ENCODE data around the gene ERMP1. TPM values are rescaled to one million over a fixed set of nuclear protein-coding genes. Genes with fewer than 3 reads are reported as not detected.

The ERMP1 gene
- total RNA-seq, 1 donor from 2014 or later, result 57.7 TPM

- no peak overlapping the region for H3K27ac Mint-ChIP-seq
- no peak overlapping the region for H3K4me3 Mint-ChIP-seq
- no peaks in the 10 kb centered on the region for H3K27me3 Mint-ChIP-seq
- DNase-seq (ENCODE audit: extremely low spot score, unreplicated experiment), result no peak
- TF ChIP-seq, protein P1, sequence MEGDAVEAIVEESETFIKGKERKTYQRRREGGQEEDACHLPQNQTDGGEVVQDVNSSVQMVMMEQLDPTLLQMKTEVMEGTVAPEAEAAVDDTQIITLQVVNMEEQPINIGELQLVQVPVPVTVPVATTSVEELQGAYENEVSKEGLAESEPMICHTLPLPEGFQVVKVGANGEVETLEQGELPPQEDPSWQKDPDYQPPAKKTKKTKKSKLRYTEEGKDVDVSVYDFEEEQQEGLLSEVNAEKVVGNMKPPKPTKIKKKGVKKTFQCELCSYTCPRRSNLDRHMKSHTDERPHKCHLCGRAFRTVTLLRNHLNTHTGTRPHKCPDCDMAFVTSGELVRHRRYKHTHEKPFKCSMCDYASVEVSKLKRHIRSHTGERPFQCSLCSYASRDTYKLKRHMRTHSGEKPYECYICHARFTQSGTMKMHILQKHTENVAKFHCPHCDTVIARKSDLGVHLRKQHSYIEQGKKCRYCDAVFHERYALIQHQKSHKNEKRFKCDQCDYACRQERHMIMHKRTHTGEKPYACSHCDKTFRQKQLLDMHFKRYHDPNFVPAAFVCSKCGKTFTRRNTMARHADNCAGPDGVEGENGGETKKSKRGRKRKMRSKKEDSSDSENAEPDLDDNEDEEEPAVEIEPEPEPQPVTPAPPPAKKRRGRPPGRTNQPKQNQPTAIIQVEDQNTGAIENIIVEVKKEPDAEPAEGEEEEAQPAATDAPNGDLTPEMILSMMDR (conservative IDR thresholded peaks at IDR 0.05), result no peak
- no peaks in the 10 kb centered on the region for H3K9me3 Mint-ChIP-seq
- peaks cover 22% of the 10 kb centered on the region for H3K4me1 Mint-ChIP-seq (ENCODE audit: unreplicated experiment)
- no peaks in the 10 kb centered on the region for H3K36me3 Mint-ChIP-seq
Measured at GRCh38 chr9:5852987-5853386, 20.1 kb upstream of the ERMP1 start.

- H3K9me3 Mint-ChIP-seq, result no peaks in the 10 kb centered on the region
- TF ChIP-seq, protein P1 (conservative IDR thresholded peaks at IDR 0.05), result no peak
- H3K27ac Mint-ChIP-seq, result peak overlapping the region; percentile 51
- H3K4me3 Mint-ChIP-seq, result no peak overlapping the region
- peaks cover 27% of the 10 kb centered on the region for H3K4me1 Mint-ChIP-seq (ENCODE audit: unreplicated experiment)
- peaks cover 3% of the 10 kb centered on the region for H3K36me3 Mint-ChIP-seq
- DNase-seq (ENCODE audit: extremely low spot score, unreplicated experiment), result no peak
- H3K27me3 Mint-ChIP-seq, result no peaks in the 10 kb centered on the region
Measured at GRCh38 chr9:5851445-5851844, 18.5 kb upstream of the ERMP1 start.

- Mint-ChIP-seq H3K27ac (peak overlapping the region; percentile 51), H3K9me3 (no peaks in the 10 kb centered on the region), H3K4me3 (no peak overlapping the region), H3K4me1 (ENCODE audit: unreplicated experiment) (peaks cover 30% of the 10 kb centered on the region), H3K27me3 (no peaks in the 10 kb centered on the region), H3K36me3 (peaks cover 3% of the 10 kb centered on the region)
- TF ChIP-seq, protein P1 (conservative IDR thresholded peaks at IDR 0.05), result no peak
- no peak for DNase-seq (ENCODE audit: extremely low spot score, unreplicated experiment)
Measured at GRCh38 chr9:5850724-5851122, 17.8 kb upstream of the ERMP1 start.

DNA sequence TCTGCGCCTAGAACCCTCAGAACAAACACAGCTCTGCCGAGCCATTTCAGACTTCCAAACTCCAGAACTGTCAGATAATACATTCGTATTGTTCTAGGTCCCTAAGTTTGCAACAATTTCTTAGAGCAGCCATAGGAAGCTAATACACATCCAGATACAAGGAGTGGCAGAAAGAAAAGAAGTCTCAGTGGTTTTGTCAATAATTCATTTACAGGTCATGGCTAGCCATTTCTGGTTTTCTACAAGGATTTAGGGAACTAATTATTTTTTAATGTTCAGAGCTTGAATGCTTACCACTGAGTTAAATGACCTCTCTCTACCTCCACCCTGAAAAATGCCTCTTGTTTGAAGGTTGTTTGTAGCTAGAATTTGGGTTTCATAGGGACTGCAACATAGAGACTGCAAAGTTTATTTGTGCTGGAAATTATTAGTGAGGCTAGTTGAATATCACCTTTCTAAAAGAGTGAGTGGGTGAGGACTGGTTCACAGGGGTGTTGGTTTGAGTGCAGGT, 15.5 kb upstream of the ERMP1 start:
- DNase-seq (ENCODE audit: extremely low spot score, unreplicated experiment), result no peak
- Mint-ChIP-seq H3K4me3 (no peak overlapping the region), H3K27me3 (no peaks in the 10 kb centered on the region), H3K4me1 (ENCODE audit: unreplicated experiment) (peaks cover 42% of the 10 kb centered on the region), H3K9me3 (no peaks in the 10 kb centered on the region), H3K27ac (peak overlapping the region; percentile 17), H3K36me3 (peaks cover 3% of the 10 kb centered on the region)
- TF ChIP-seq, protein P1 (conservative IDR thresholded peaks at IDR 0.05), result no peak

GRCh38 chr9:5846501-5846921, 13.6 kb upstream of the ERMP1 start:
- Mint-ChIP-seq H3K9me3 (no peaks in the 10 kb centered on the region), H3K27me3 (no peaks in the 10 kb centered on the region), H3K4me3 (peak overlapping the region; percentile 49), H3K4me1 (ENCODE audit: unreplicated experiment) (peaks cover 40% of the 10 kb centered on the region), H3K36me3 (peaks cover 3% of the 10 kb centered on the region), H3K27ac (peak overlapping the region; percentile 72)
- TF ChIP-seq, protein P1 (conservative IDR thresholded peaks at IDR 0.05), result no peak
- no peak for DNase-seq (ENCODE audit: extremely low spot score, unreplicated experiment)

- peaks cover 40% of the 10 kb centered on the region for H3K4me1 Mint-ChIP-seq (ENCODE audit: unreplicated experiment)
- H3K4me3 Mint-ChIP-seq, result no peak overlapping the region
- H3K27me3 Mint-ChIP-seq, result no peaks in the 10 kb centered on the region
- H3K27ac Mint-ChIP-seq, result peak overlapping the region; percentile 72
- TF ChIP-seq, protein P1 (conservative IDR thresholded peaks at IDR 0.05), result no peak
- no peaks in the 10 kb centered on the region for H3K9me3 Mint-ChIP-seq
- DNase-seq (ENCODE audit: extremely low spot score, unreplicated experiment), result no peak
- H3K36me3 Mint-ChIP-seq, result peaks cover 5% of the 10 kb centered on the region
Measured at GRCh38 chr9:5846096-5846495, 13.2 kb upstream of the ERMP1 start.

Data from type B pancreatic cell (in vitro differentiated cells).